ENCODE data around the gene WFS1.

WFS1 gene

GRCh38 chr4:6262176-6262575, 7.5 kb upstream of the WFS1 start:
- no peak for DNase-seq

GRCh38 chr4:6262847-6263487, 6.7 kb upstream of the WFS1 start:
- DNase-seq: no peak

GRCh38 chr4:6263526-6264224, 6.0 kb upstream of the WFS1 start:
- DNase-seq: no peak

GRCh38 chr4:6264225-6264540, 5.5 kb upstream of the WFS1 start:
- no peak for DNase-seq

- DNase-seq: no peak
Measured at GRCh38 chr4:6265546-6265945, 4.1 kb upstream of the WFS1 start.

- no peak for DNase-seq
Measured at GRCh38 chr4:6267573-6267972, 2.1 kb upstream of the WFS1 start.

- DNase-seq: no peak
Measured at GRCh38 chr4:6268650-6269615, 717 bp upstream of the WFS1 start.

- no peak for DNase-seq
Measured at GRCh38 chr4:6270636-6271121, 1.0 kb downstream of the WFS1 start.

- DNase-seq: no peak
Measured at GRCh38 chr4:6271206-6271605, 1.6 kb downstream of the WFS1 start.

GRCh38 chr4:6271701-6272465, 2.2 kb downstream of the WFS1 start:
- DNase-seq: no peak

GRCh38 chr4:6272863-6273660, 3.4 kb downstream of the WFS1 start:
- DNase-seq: no peak

GRCh38 chr4:6273661-6273990, 4.0 kb downstream of the WFS1 start:
- DNase-seq: no peak

GRCh38 chr4:6275351-6275750, 5.7 kb downstream of the WFS1 start:
- no peak for DNase-seq

GRCh38 chr4:6275898-6276806, 6.5 kb downstream of the WFS1 start:
- peak; percentile 62 for DNase-seq

- no peak for DNase-seq
Measured at GRCh38 chr4:6277139-6277802, 7.6 kb downstream of the WFS1 start.

- DNase-seq: no peak
Measured at GRCh38 chr4:6277935-6278800, 8.5 kb downstream of the WFS1 start.

- peak; percentile 57 for DNase-seq
Measured at GRCh38 chr4:6278801-6279197, 9.1 kb downstream of the WFS1 start.

- DNase-seq: no peak
Measured at GRCh38 chr4:6279582-6280289, 10.1 kb downstream of the WFS1 start.

All from femur (tissue), 1 donor.